Skin of body (tissue), 2 donors: ENCODE data around the gene PPP1R9A. TPM values are rescaled to one million over a fixed set of nuclear protein-coding genes. Genes with fewer than 3 reads are reported as not detected.

Experiments used
- DNase-seq: peaks from one replicate; lab custom pipeline; 2025; lab: John Stamatoyannopoulos, UW
- total RNA-seq: library from RNA; depleted of rRNA; stranded (reverse); fragments of >200 nt; gene quantifications from one replicate; pipeline ENCODE4 v1.2.3, GENCODE V29; 2014

The PPP1R9A gene
- total RNA-seq, 1 donor from 2014 or later = 15.0 TPM

DNA sequence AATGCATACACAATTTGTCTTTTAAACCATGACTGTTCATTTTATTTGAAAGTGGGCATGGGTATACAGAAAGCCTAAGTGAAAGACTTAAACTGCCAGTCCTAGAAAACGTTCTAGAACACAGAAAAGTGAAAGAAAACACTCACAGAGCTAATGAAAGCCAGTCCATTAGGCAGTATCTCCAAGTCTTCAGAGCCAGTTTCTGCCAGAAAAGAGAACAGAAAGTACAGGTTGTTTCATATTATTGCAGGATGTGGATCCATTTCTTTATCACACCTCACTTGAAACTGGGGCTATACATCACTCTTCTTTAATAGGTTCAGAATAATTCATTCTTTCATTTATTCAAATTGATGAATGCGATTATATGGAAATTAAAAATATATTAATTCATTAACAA, 409.2 kb downstream of the PPP1R9A start:
- DNase-seq = no peak

DNA sequence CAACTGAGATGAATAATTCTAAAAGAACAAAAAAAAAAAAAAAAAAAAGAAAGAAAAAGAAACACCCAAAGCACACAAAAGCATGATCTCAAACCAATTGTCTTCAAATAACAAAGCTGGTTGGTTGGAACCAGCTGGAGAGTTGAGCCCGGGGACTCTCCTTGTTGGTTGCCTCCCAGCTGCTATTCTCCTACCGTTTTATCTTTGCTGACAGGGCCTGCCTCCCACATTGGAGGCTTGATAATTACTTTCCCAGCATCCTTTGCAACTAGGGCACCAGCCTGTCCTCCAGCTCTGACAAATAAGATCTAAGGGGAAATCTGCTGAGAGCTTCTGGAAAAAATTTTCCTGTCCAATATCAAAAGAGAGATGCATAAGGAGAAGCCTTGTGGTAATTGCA, 410.2 kb downstream of the PPP1R9A start:
- no peak for DNase-seq

DNA sequence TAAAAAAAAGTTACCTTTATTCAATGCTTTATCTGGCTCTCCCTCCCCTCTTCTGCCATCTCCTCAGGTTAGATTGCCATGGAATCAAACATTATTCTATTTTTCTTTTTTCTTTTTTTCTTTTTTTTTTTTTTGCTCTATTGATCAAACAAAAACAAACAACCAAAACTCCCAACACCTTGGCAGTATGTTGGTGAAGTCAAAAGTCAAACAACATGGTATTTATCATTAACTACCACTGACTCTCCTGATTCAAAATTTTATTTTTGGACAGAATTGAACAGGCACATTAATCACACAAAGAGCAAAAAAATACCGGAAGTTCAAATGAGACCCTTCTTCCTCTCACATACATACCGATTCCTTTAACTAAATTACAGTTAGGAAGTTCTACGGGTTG, 410.6 kb downstream of the PPP1R9A start:
- DNase-seq = no peak

DNA sequence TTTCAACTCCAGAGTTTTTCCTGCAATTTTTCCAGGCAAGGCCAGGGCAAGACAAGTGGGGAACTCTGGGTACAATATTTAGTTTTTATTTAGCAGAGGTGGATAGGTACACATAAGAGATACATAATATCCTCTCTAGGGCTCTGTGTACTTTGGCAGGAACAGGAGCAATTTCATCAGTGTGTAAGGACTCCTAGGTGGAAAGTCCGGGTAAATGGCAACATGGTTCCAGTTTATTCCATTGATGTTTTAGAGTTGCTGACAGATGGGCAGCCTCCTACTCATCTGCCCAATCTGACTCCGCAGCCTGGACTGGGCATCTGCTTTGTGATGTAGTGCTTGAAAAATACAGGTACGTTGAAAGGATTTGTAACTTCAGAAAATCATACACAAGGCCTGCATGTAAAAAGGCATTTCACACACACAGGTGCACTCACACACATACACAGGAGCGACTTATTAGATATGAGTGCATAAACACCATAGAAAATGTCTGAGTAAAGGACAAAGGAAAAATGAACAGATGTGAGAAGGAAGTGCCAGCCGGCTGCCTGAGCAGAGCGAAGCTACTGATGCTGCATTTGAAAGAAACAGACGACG, 411.2 kb downstream of the PPP1R9A start:
- no peak for DNase-seq

DNA sequence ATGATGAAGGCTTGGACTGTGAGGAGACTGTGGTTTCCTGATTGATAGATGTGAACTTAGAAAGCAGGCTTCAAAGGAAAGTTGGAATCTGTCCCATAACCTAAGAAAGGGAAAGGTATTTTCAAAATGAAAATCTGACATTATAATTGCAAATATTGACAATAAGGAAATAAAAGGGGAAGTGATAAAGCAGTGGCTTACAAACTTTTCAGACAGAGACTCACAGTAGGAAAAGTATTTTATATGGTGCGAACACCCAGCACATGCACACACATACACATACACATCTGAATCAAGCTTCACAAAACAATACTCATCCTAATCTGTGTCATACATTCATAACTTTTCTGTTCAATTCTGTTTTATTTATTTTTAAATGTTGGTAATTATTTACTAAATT, 412.2 kb downstream of the PPP1R9A start:
- no peak for DNase-seq

DNA sequence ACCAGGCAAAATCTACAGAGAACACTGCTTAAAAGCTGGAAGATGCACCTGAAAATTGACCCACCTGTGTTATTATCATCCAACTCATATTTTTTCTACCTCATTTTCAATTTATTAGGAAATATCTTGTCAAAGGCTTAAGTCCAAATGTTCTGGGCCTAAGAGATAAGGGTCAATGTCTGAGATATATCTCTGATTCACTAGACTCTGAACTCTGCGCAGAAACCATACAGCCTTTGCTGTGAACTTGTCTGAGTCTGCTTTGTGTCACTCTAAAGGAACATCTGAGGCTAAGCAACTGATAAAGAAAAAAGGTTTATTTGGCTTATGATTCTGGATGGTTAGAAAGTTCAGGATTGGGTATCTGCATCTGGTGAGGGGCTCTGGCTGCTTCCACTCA, 413.3 kb downstream of the PPP1R9A start:
- DNase-seq = no peak

DNA sequence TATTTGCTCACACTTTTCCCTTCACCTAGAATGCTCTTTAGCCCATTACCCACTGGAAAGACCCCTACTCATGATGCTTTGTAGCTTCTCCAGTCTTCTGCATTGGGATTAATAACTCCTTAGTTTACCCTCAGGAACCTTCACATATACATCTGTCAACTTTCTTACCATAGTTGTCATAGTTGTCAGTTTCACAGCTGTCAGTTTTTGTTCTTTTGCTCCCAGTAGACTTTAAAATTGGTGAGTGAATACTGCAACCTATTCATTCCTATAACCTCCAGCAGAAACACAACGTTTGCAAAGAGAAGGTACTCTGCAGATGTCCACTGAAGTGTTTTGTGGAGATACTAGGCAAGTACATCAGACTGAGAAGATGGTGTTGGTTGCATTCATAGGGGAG, 414.3 kb downstream of the PPP1R9A start:
- no peak for DNase-seq

DNA sequence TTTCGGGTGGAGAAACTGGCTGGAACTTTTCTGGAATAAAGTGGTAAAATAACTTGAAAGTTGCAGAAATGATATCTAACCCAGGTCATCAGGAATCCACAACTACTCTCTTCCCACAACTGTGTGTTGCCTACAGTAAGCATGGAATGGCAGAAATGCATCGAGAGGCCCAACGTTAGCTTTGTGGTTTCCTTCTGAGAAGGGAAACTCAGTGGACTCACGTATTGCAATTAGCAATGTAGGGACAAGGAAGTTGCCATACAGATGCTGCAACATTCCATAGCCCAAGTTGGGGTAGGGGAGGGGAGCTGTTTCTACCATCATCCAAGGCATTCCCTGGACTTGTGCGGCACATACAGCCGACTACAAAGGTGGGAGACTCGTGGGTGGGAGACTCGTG, 415.0 kb downstream of the PPP1R9A start:
- no peak for DNase-seq

DNA sequence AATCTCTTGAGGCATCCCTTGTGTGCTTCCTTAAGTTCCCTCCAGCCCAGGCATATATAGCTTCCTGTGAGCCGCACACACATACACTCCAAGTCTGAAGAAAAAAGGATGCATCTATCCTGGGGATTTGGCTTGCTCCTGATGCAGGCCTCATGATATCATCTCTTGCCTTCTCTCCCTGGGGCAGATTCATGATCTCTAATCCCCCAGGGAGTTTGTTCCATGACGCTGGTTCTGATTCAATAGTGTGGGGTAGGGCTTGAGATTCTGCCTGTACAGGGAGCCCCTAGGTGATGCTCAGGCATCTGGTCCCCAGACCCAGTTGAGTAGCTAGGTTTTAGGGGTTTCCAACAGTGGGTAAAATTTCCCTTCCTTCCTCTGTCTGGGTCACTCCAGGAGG, 415.5 kb downstream of the PPP1R9A start:
- DNase-seq = no peak

DNA sequence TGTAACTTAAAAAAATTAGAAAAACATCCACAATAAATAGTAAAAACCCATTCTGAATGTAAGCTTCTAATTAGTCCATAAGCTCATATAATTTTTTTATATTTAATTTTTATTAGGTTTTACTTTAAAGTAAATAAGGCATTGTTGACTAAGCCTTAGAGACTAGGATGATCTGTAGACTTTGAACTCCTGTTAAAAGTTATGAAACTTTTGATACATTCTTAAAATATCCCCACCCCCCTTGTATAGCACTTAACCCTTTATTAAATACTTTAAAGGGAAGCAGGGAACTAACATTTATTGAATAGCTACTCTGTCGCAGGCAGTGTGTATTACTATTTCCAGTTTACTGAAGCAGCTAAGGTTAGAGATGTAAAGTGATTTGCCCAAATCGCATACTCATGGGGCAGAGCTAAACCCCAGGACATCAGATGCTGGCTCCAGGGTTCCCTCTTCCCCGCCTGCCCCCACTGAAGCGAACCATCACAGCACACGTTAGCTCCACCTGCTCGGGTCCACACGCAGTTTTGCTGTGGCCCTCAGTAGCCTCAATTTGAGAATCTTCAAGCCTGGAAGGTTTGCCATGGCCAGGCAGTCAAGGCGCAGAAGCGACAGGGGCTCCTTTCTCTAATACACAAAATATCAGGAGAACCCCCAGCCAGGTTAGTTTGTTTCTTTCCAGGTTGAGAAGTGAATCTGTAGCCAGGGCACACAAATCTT, 416.2 kb downstream of the PPP1R9A start:
- no peak for DNase-seq

DNA sequence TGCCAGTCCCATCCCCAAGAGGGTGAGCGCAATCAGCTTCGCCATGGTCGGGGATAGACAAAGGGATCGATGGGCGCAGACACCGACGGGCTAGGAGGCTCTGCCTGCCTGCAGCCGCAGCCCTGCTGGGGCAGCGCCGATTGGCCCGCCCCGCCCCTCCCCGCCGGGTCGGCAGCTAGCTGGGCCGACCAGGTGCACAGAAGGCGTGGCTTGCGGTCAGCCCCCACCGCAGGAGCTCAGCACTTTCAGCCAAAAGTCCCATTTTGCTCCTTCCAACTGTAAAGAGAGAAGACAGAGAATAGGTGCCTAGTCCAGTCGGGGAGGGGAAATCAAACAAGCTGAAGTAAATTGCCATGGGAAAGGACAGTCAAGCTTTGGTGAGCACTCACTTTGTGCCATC, 417.0 kb downstream of the PPP1R9A start, which contains the start of gene PON1:
Gene PON1 (minus strand): TSS at position 102 of the 400 bp plus-strand sequence. CDS start 57 bp downstream, at position 45.
- DNase-seq = no peak

DNA sequence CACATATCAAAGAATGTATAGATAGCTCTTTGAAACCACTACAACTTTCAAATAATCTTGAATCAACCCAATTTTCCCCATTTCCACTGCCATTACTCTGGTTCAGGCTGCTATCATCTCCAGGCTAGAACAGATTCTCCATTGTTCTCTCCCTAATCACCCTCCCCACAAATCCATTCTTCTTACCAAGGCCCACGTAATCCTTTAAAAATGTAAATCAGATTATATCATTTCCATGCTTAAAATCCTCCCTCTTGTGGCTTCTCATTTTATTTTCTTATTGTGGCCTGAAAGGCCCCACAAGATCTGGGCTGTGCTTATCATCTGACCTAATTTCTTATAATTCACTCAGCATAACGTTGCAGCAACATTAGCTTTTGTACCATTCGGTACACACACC, 420.0 kb downstream of the PPP1R9A start:
- DNase-seq = no peak

DNA sequence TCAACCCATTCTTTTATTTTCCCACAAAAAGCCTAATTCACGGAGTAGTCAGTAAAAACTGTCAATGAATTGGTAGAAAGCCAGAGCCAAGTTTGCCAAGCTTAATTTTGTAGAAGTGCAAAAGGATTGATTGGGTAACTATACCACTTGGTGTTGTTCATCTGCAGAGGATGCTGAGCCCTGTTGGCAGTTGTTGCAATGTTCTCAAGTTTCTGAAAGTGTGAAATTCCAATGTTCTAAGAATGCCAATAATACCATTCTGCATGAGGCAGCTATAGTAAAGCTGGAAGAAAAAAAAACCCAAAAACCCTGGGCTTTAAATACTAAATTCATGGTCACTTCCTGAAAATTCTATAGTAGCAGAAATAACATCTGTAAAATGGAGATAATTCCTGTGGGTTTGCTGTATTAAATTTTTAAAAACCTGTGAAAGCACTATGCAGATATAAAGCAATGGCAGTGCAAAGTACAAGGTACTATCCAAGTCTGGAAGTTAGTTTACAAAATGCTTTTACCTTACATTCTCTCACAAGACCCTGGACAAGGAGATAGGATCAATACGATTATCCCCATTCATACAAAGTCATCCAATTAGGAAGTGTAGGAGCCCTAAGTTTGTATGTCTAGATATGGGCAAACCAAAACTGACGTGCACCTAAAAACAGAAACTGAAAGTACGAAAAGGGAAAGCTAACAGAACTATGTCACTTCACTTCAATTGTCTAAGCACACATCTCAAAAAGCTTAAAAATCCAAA, 423.0 kb downstream of the PPP1R9A start:
- no peak for DNase-seq

DNA sequence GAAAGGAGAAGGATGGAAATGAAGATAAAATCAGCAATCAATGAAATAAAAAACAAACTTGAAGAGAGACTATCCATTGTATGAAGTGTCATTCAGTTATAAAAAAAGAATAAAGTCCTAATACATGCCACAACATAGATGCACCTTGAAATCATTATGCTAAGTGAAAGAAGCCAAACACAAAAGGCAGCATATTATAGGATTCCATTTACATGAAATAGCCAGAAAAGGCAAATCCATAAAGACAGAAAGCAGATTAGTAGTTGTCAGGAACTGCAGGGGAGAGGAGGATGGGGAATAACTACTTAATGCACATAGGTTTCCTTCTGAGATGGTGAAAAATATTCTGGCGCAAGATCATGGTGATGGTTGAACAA, 423.6 kb downstream of the PPP1R9A start:
- DNase-seq = no peak

DNA sequence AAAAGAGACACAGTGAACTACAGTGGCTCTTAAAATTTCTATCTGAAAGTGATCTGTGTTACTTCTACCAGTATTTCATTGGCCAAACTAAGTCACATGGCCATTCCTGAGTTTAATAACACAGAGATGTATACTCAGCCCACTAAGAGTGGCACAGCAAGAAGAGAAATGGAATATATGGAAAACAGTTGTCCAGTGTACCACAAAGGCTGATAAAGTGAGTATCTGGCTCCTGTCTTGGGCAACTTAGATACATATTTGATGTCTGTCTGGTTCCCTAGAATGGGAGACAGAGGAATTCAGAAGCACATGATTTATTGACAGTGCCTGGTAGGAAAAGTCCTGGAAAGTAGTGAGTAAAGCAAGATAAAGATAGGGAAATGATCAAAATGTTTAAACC, 427.1 kb downstream of the PPP1R9A start:
- DNase-seq = no peak

DNA sequence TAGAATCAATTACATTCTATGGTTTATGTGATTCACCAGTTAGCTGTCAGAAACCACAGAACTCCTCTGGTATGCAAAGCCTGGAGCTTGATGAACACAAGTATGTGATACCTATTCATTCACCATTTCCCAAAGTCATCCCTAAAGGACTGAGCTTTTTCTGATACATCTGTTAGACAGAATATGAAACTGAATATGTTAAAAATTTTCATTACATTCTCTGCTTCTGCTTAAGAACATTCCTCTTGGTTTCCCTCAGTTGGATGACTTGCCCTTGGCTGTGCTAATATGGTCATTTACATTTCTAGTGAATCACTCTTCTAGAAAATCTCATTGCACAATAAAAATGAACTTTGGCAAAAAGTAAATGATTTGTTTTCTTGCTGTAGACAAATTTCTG, 427.7 kb downstream of the PPP1R9A start:
- peak; percentile 2 for DNase-seq

DNA sequence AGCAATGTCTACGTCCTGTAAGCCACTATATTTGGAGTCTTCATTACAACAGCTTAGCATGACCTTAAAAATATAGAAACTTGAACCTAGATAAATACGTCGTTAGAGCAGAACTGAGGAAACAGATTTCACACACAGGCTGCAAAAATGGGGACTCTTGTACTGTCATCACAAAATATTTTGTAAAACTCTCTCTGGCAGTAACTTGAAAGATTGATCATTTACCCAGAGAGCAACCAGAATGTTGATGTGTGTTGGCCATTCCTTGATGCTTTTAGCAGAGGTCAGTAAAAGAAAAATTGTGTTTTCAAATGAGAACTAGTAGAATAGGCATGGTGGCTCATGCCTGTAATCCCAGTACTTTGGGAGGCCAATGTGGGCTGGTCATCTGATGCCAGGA, 431.4 kb downstream of the PPP1R9A start:
- no peak for DNase-seq

DNA sequence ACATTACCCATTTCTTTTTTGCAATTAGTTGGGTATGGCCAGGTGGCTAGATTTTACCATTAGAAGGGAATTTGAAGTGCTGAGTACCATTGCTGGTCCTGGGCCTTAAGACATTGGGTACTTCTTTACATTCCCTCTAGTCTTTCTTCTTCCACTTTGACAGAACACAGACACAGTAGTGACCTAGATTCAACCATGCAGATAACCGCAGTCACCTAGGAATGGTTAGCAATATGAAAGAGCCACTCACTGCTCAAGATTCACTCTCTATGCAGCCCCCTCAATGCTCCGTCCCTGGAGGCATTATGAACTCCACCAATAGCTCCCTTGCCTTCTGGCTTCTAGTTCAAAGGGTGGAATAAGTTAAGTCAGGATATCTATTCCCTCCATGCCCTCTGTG, 433.1 kb downstream of the PPP1R9A start:
- DNase-seq = no peak

DNA sequence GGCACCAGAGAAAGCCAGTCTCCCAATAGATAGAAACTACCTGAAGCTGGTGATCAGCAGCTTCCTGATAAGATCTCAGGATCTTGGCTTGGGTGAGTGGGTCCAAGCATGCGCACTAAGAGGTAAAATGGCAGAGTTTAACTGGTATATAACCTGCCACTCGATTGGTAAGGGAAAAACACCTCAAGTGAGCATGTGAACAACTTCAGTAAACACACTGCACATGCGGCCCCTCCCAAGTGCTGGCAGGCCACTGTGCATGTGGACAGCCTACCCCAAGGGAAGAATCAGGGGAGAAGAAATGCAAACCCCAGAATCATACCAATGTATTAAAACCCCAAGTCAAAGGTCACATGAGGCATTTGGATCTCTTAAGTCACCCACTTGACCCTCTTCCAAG, 434.6 kb downstream of the PPP1R9A start:
- DNase-seq = no peak

DNA sequence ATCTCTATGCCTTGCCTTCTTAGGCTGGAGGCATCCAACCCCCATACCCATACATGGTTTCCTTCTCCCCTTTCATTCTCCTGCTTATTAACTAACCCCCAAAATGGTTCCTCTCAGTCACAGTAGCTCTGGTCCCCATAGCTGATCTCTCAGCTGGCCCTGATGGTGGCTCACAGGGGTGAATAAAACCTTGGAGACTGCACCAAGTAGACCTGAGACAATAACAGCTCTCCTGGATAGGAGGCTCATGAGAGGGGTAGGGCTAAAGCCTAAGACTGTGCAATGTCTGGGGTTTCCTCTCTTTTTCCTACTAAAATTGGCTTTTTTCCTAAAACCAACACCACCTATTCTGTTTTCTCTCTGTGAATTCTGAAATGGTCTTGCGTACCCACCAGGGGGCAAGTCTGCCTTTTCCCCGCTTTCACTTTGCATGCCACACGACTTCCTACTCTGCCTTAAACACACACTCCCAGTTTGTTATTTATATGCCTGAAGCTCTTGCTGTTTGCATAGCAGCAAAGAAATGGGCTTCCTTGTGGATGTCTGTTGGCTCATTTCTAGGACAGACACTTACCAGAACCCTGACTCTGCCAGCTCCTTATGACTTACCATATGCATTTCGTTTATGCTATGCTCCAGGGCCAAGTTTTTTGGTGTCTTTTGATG, 435.4 kb downstream of the PPP1R9A start:
- DNase-seq = no peak
